HCT116 (cell line): ENCODE data around the gene ARL8B. TPM values are rescaled to one million over a fixed set of nuclear protein-coding genes. Genes with fewer than 3 reads are reported as not detected.

Source experiments
- ATAC-seq: fragments of 200-7000 bp; cut with Tn5 transposase; 2 replicates; pipeline ENCODE4 v1.9.1; 2020; ENCODE audit warnings: mild to moderate bottlenecking, moderate library complexity
- BruUV-seq: library from RNA; stranded (reverse); fragments of 400-500 nt; replicated peaks from 2 replicates; lab custom pipeline; 2021; lab: Mats Ljungman, UMichigan
- CTCF ChIA-PET: fragments of 300-600 bp; sonication (Branson Sonifier 250); formaldehyde crosslinking; loops from one replicate; lab custom pipeline; 2021; ENCODE audit warnings: antibody characterized with exemption; lab: Charles Lee
- POLR2A ChIA-PET: fragments of 300-600, 350-600 bp; sonication (Branson Sonifier 250); formaldehyde crosslinking; loops from one replicate; lab custom pipeline; 2021; ENCODE audit warnings: antibody characterized with exemption; lab: Charles Lee
- RAD21 ChIA-PET, 2 experiments: fragments of 300-600 bp; sonication (Branson Sonifier 250); formaldehyde crosslinking; loops; one replicate each; lab custom pipeline; 2023; ENCODE audit warnings: low total read pairs in 2 of 2; ENCODE audit not compliant: uncharacterized antibody in 2 of 2, unreplicated experiment in 2 of 2, low non-redundant PET in 1 of 2; lab: Charles Lee
- DNase-seq: peaks from one replicate; pipeline ENCODE4 v3.0.0-alpha.2; 2010; ENCODE audit warnings: low read depth, low spot score
- H2AFZ ChIP-seq: fragments of 200-600 bp; shearing (Covaris generic), sonication (generic); 2 replicates; pipeline ENCODE4 v1.6.1; 2017; ENCODE audit warnings: low read depth, mixed run types, mixed read lengths, antibody characterized with exemption, low read length; ENCODE audit not compliant: poor library complexity, severe bottlenecking
- H3K27ac ChIP-seq: 2 replicates; pipeline ENCODE4 v1.5.1; 2012; ENCODE audit warnings: low read depth, low read length
- H3K27me3 ChIP-seq: fragments of 200-600 bp; sonication (generic); 2 replicates; pipeline ENCODE4 v1.6.1; 2016; ENCODE audit warnings: mixed run types, low read length, mixed read lengths; ENCODE audit not compliant: insufficient read depth
- H3K36me3 ChIP-seq, 2 experiments: fragments of 200-500 bp in 1 of 2; fragments of 200-600 bp in 1 of 2; sonication (Bioruptor generic) in 1 of 2; sonication (generic) in 1 of 2; 2 replicates each; pipeline versions ENCODE4 v1.5.1 to v1.6.1; 2014 to 2016; ENCODE audit warnings: low read length in 2 of 2, inconsistent platforms in 1 of 2, mixed read lengths in 1 of 2, mixed run types in 1 of 2; ENCODE audit not compliant: insufficient read depth in 2 of 2, control insufficient read depth in 1 of 2
- H3K4me1 ChIP-seq, 2 experiments: fragments of 200-600 bp in 1 of 2; sonication (generic) in 1 of 2; 2 replicates each; pipeline versions ENCODE4 v1.5.1 to v1.6.1; 2012 to 2017; ENCODE audit warnings: low read length in 2 of 2, inconsistent platforms in 1 of 2, mild to moderate bottlenecking in 1 of 2, mixed read lengths in 1 of 2, mixed run types in 1 of 2, moderate library complexity in 1 of 2; ENCODE audit not compliant: insufficient read depth in 2 of 2, control insufficient read depth in 1 of 2
- H3K4me2 ChIP-seq: fragments of 200-600 bp; sonication (generic); 2 replicates; pipeline ENCODE4 v1.6.1; 2017; ENCODE audit warnings: mixed run types, low read length, mixed read lengths
- H3K4me3 ChIP-seq, 2 experiments: fragments of 200-600 bp in 1 of 2; sonication (generic) in 1 of 2; replicated peaks in 1 of 2; 2 replicates each; pipeline ENCODE4 v1.5.1; 2011 to 2016; ENCODE audit warnings: low read length in 2 of 2, control low read depth in 1 of 2, low read depth in 1 of 2, mild to moderate bottlenecking in 1 of 2, mixed read lengths in 1 of 2, mixed run types in 1 of 2
- H3K79me2 ChIP-seq: fragments of 200-600 bp; sonication (generic); 2 replicates; pipeline ENCODE4 v1.6.1; 2017; ENCODE audit warnings: mild to moderate bottlenecking, mixed run types, low read length, moderate library complexity, mixed read lengths; ENCODE audit not compliant: insufficient read depth
- H3K9ac ChIP-seq: fragments of 200-600 bp; sonication (generic); 2 replicates; pipeline ENCODE4 v1.6.1; 2016; ENCODE audit warnings: low read length, mixed read lengths
- H3K9me2 ChIP-seq: fragments of 200-600 bp; sonication (generic), shearing (Covaris generic); 2 replicates; pipeline ENCODE4 v1.6.1; 2017; ENCODE audit warnings: mixed run types, mild to moderate bottlenecking, moderate library complexity; ENCODE audit not compliant: insufficient read depth
- H3K9me3 ChIP-seq, 2 experiments: fragments of 200-500 bp in 1 of 2; fragments of 200-600 bp in 1 of 2; sonication (Bioruptor generic) in 1 of 2; sonication (generic) in 1 of 2; 2 replicates each; pipeline ENCODE4 v1.6.1; 2014 to 2017; ENCODE audit warnings: low read length in 2 of 2, mixed read lengths in 2 of 2, inconsistent platforms in 1 of 2, low read depth in 1 of 2, mild to moderate bottlenecking in 1 of 2, mixed run types in 1 of 2, moderate library complexity in 1 of 2; ENCODE audit not compliant: control insufficient read depth in 1 of 2, insufficient read depth in 1 of 2
- H4K20me1 ChIP-seq: fragments of 200-600 bp; sonication (generic), shearing (Covaris generic); 2 replicates; pipeline ENCODE4 v1.6.1; 2017; ENCODE audit warnings: mixed run types, mild to moderate bottlenecking, moderate library complexity; ENCODE audit not compliant: insufficient read depth
- ATF3 ChIP-seq: IDR thresholded peaks from 2 replicates; pipeline ENCODE4 v1.6.1; 2012
- CEBPB ChIP-seq: IDR thresholded peaks from 2 replicates; pipeline ENCODE4 v1.6.1; 2012; ENCODE audit warnings: low read depth
- EGR1 ChIP-seq: IDR thresholded peaks from 2 replicates; pipeline ENCODE4 v1.6.1; 2012; ENCODE audit warnings: low read depth
- ELF1 ChIP-seq: IDR thresholded peaks from 2 replicates; pipeline ENCODE4 v1.6.1; 2012; ENCODE audit warnings: low read depth, borderline replicate concordance
- EZH2 ChIP-seq: fragments of 200-600 bp; sonication (generic); IDR thresholded peaks from 2 replicates; pipeline ENCODE4 v1.6.1; 2017; ENCODE audit warnings: antibody characterized with exemption, mixed run types
- FOSL1 ChIP-seq: IDR thresholded peaks from 2 replicates; pipeline ENCODE4 v1.6.1; 2012; ENCODE audit warnings: low read depth
- JUND ChIP-seq: IDR thresholded peaks from 2 replicates; pipeline ENCODE4 v1.6.1; 2012
- MAX ChIP-seq: IDR thresholded peaks from 2 replicates; pipeline ENCODE4 v1.6.1; 2012
- RAD21 ChIP-seq: IDR thresholded peaks from 2 replicates; pipeline ENCODE4 v1.6.1; 2012; ENCODE audit warnings: low read depth, mild to moderate bottlenecking
- REST ChIP-seq: IDR thresholded peaks from 2 replicates; pipeline ENCODE4 v1.6.1; 2012; ENCODE audit warnings: low read depth
- SIN3A ChIP-seq: IDR thresholded peaks from 2 replicates; pipeline ENCODE4 v1.6.1; 2012; ENCODE audit warnings: low read depth
- SP1 ChIP-seq: IDR thresholded peaks from 2 replicates; pipeline ENCODE4 v1.6.1; 2012; ENCODE audit warnings: low read depth
- YY1 ChIP-seq: IDR thresholded peaks from 2 replicates; pipeline ENCODE4 v1.6.1; 2011; ENCODE audit warnings: low read length, low read depth, moderate library complexity, mild to moderate bottlenecking; ENCODE audit not compliant: insufficient replicate concordance; ENCODE audit errors: extremely low read depth
- ZBTB33 ChIP-seq: IDR thresholded peaks from 2 replicates; pipeline ENCODE4 v1.6.1; 2011; ENCODE audit warnings: mild to moderate bottlenecking, low read length, moderate library complexity; ENCODE audit not compliant: insufficient replicate concordance; ENCODE audit errors: extremely low read depth
- ZNF274 ChIP-seq: fragments of 200-500 bp; sonication (Bioruptor generic); IDR thresholded peaks from 2 replicates; pipeline ENCODE4 v1.6.1; 2014; ENCODE audit warnings: mild to moderate bottlenecking, low read depth, low read length, inconsistent platforms
- intact Hi-C: fragments of 100-400 bp; cut with micrococcal nuclease; formaldehyde crosslinking; loops from 2 replicates; pipeline ENCODE4 v1.10.0; 2022
- total RNA-seq: library from RNA; stranded (reverse); gene quantifications from one replicate; pipeline ENCODE4 v1.2.1, GENCODE V29; 2021; ENCODE audit not compliant: unreplicated experiment

Gene ARL8B
- total RNA-seq, 1 experiment from 2014 or later = 38.1 TPM

- Histone ChIP-seq H3K4me3 (no peak overlapping the region), H3K9me3 (no peaks in the 10 kb centered on the region), H3K79me2 (no peaks in the 10 kb centered on the region), H4K20me1 (no peaks in the 10 kb centered on the region), H2AFZ (no peak overlapping the region), H3K27me3 (no peaks in the 10 kb centered on the region), H3K4me2 (no peak overlapping the region), H3K4me1 (no peaks in the 10 kb centered on the region), H3K36me3 (no peaks in the 10 kb centered on the region), H3K9ac (no peak overlapping the region), H3K27ac (no peak overlapping the region), H3K9me2 (no peaks in the 10 kb centered on the region)
- BruUV-seq = no TSS peak
- no peak for DNase-seq
- POLR2A ChIA-PET = interaction anchor here (0.6 kb wide), 1 partner anchor 53 kb away, joined by 5 read pairs; no protein-coding TSS in a partner anchor
- ATAC-seq = no peak
- CTCF ChIA-PET = no interaction called here
- intact Hi-C loops = no loop called here
- RAD21 ChIA-PET = no interaction called here
- TF ChIP-seq ELF1 (no peak), CEBPB (no peak), REST (no peak), FOSL1 (no peak), ATF3 (no peak), SP1 (no peak), MAX (no peak), ZNF274 (no peak), ZBTB33 (no peak), EGR1 (no peak), SIN3A (no peak), RAD21 (no peak), YY1 (no peak), EZH2 (no peak), JUND (no peak)
Observed at GRCh38 chr3:5115506-5116162, 6.5 kb upstream of the ARL8B start.
